Measurements from ENCODE around the gene CALML3.

Gene CALML3

GRCh38 chr10:5508161-5508604 lies 16.6 kb upstream of the CALML3 start:
- no peak for DNase-seq

GRCh38 chr10:5508786-5509185 lies 16.0 kb upstream of the CALML3 start:
- no peak for DNase-seq

GRCh38 chr10:5509236-5509635 lies 15.5 kb upstream of the CALML3 start:
- DNase-seq: no peak

- DNase-seq: no peak
Observed at GRCh38 chr10:5509691-5510090, 15.1 kb upstream of the CALML3 start.

GRCh38 chr10:5510281-5511072 lies 14.3 kb upstream of the CALML3 start:
- no peak for DNase-seq

GRCh38 chr10:5511231-5511884 lies 13.4 kb upstream of the CALML3 start:
- DNase-seq: no peak

- DNase-seq: no peak
Observed at GRCh38 chr10:5511885-5512280, 12.9 kb upstream of the CALML3 start.

- no peak for DNase-seq
Observed at GRCh38 chr10:5512331-5512730, 12.4 kb upstream of the CALML3 start.

GRCh38 chr10:5512881-5513612 lies 11.7 kb upstream of the CALML3 start:
- no peak for DNase-seq

- DNase-seq: no peak
Observed at GRCh38 chr10:5514226-5514850, 10.4 kb upstream of the CALML3 start.

GRCh38 chr10:5515948-5516761 lies 8.6 kb upstream of the CALML3 start:
- no peak for DNase-seq

GRCh38 chr10:5517546-5517945 lies 7.2 kb upstream of the CALML3 start:
- no peak for DNase-seq

- DNase-seq: no peak
Observed at GRCh38 chr10:5518143-5518542, 6.6 kb upstream of the CALML3 start.

GRCh38 chr10:5519054-5519453 lies 5.7 kb upstream of the CALML3 start:
- DNase-seq: no peak

- DNase-seq: no peak
Observed at GRCh38 chr10:5522913-5523560, 1.7 kb upstream of the CALML3 start.

- no peak for DNase-seq
Observed at GRCh38 chr10:5523796-5524574, 776 bp upstream of the CALML3 start.

GRCh38 chr10:5525561-5526341 lies 990 bp downstream of the CALML3 start:
- no peak for DNase-seq

GRCh38 chr10:5526691-5527331 lies 2.0 kb downstream of the CALML3 start:
- no peak for DNase-seq
